ENCODE measurements around the gene NECTIN2.

DNA sequence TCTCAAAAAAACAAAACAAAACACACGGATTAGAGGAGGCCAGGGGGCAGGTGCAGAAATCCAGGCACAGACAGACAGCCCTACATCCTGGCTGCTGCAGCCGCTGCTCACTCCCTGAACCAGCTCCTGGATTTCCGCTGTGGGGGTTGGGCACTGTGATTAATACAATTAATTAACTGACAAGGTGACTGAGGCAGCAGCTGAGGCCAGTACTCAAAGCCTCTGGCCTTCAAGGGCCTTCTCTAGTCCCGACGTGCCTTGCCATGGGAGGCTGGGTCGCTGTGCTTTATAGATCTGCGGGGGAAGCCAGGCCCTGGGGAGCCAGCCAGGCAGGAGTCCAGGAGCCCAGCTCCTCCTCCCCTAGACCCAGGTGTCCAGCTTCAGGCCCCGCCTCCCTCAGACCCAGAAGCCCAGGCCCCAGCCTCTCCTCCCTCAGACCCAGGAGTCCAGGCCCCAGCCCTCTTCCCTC is 4.6 kb downstream of the NECTIN2 start:
- TF ChIP-seq, protein P1, sequence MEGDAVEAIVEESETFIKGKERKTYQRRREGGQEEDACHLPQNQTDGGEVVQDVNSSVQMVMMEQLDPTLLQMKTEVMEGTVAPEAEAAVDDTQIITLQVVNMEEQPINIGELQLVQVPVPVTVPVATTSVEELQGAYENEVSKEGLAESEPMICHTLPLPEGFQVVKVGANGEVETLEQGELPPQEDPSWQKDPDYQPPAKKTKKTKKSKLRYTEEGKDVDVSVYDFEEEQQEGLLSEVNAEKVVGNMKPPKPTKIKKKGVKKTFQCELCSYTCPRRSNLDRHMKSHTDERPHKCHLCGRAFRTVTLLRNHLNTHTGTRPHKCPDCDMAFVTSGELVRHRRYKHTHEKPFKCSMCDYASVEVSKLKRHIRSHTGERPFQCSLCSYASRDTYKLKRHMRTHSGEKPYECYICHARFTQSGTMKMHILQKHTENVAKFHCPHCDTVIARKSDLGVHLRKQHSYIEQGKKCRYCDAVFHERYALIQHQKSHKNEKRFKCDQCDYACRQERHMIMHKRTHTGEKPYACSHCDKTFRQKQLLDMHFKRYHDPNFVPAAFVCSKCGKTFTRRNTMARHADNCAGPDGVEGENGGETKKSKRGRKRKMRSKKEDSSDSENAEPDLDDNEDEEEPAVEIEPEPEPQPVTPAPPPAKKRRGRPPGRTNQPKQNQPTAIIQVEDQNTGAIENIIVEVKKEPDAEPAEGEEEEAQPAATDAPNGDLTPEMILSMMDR (IDR thresholded peaks at IDR 0.05; ENCODE audit: low read depth, low read length): no peak
- TF ChIP-seq EZH2phosphoT487 (IDR thresholded peaks at IDR 0.05; ENCODE audit: low read depth): no peak
